Measurements from ENCODE around the gene MBD4. TPM values are rescaled to one million over a fixed set of nuclear protein-coding genes. Genes with fewer than 3 reads are reported as not detected.
A peak's percentile ranks its signal among the peaks of the same experiment; 100 is the strongest.
"Not testable (repeated sequence)": the region's sequence is repeated elsewhere in the genome, so short reads cannot be mapped to it uniquely, and the experiment has no call there.

The MBD4 gene
- 26.2 TPM for polyA plus RNA-seq (2013, experiment 1 of 2; ENCODE audit: insufficient read length)
- 23.9 TPM for polyA plus RNA-seq (2013, experiment 2 of 2; ENCODE audit: insufficient read length)

DNA sequence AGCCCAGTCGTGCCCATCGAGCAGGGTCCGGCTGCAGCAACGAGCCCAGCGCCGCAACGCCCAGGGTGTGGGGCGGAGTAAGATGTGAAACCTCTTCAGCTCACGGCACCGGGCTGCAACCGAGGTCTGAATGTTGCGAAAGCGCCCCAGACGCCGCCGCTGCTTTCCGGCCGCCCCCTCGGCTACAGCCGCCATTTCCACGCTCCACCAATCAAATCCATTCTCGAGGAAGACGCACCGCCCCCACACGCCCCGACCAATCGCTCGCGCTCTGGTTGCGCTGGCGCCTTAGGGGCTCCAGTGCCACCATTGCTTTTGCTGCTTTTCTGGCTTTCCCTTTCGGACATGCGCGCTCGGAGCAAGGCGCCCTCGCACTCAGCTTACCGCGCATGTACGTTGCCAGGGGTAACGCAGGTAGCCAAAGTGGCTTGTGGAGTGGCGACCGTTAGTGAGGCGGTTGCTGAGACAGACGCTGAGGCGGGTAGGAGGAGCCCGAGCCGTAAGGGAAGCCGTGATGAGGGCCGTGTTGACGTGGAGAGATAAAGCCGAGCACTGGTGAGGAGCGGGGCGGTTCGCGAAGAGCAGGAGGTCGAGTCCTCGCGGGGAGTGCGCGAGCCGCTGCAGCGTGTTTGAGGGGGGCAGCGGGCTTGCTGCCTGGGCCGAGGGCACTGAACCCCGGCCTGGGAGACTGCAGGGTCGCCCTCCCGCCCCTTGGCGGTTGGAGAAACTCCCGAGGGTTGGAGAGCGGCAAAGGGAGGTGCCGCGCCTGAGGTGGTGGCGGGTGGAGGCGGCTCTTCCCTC is at the start of gene MBD4, which contains the start of gene IFT122:
Gene MBD4, minus strand, starts transcription at position 132 of the 801 bp plus-strand sequence. Its CDS starts 115 bp downstream, at position 17.
Gene IFT122, plus strand, starts transcription at position 408 of the 801 bp plus-strand sequence. Its CDS starts 107 bp downstream, at position 515.
- peak; percentile 100 for DNase-seq

DNA sequence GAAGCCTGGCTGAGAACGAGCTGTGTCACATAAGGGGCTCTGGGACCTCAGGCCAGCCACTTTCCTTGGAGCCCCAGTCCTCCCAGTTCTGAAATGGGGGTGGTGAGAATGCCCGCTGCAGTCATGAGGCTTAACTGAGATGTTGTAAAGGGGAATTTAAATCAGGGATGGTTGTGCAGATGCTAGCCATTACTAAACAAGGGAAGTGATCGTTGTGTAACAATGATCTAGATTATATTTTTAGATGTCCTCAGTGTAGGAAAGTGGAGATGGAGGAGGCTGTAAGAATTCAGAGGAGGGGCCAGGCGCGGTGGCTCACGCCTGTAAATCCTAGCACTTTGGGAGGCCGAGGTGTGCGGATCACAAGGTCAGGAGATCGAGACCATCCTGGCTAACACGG is 49.5 kb upstream of the MBD4 start:
- DNase-seq: not testable (repeated sequence)

DNA sequence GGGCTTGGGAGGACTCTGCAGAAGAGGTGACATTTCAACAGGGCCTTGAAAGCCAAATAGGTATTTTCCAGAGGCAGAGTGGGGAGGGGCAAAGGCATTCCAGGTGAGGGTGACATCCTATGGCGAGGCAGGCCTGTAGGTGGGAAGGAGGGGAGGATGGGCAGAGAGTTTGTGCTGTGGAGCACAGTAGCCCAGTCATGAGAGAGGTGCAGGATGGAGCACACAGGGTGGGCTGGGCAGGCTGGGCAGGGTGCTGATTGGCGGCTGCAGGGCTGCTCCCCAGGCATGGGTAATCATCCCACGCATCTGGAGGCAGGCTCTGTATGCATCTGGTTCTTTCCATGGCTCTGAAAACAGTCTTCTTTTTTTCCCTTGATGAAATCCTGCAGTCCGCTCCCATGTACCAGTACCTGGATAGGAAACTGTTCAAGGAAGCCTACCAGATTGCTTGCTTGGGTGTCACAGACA is 48.2 kb upstream of the MBD4 start:
- not testable (repeated sequence) for DNase-seq

DNA sequence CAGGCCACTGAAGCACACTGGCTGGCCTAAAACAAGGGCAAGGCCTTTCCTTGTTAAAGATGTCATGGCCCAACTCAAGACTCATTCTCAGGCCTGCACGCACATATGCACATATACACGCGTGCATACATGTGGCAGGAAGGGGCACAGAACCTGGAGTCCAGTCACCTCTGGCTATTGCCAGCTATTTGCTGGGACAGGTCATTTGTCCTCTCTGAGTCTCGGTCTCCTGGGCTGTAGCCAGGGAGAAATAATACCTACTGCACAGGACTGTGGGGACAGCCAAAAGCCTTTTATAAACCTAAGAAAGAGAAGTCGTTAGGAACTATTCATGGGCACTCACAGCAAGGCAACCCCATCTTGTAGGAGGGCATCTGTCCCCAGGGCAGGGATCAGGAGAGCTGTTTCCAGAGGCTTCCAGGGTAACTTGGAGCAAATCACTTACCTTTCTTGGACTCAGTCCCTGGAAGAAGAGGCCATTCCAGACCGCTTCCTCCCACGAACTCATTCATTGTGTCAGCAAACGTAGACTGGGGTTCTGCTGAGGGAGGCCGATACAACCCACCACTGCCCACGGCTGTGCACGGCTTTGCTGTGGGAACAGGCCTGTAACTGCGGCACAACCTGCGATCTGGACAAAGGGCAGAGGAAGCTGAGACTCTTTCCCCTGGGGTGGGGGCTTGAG is 47.6 kb upstream of the MBD4 start:
- DNase-seq: no peak

DNA sequence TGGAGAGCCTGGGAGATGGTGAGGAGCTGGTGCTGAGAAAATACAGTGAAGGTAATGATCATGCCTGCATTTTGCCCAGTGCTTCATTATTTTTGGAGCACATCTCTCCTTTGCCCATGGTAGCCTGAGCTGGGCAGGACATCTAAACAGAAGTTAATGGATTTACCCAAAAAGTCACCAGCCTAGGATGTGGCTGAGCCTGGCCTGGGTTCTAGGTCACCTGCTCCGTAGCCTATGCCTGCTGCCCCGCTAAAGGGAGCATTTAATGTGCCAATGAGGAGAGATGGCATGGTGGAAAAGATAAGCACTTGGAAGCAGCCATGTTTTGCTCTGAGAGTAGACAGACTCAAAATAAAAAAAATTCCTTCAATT is 46.9 kb upstream of the MBD4 start:
- DNase-seq: no peak

DNA sequence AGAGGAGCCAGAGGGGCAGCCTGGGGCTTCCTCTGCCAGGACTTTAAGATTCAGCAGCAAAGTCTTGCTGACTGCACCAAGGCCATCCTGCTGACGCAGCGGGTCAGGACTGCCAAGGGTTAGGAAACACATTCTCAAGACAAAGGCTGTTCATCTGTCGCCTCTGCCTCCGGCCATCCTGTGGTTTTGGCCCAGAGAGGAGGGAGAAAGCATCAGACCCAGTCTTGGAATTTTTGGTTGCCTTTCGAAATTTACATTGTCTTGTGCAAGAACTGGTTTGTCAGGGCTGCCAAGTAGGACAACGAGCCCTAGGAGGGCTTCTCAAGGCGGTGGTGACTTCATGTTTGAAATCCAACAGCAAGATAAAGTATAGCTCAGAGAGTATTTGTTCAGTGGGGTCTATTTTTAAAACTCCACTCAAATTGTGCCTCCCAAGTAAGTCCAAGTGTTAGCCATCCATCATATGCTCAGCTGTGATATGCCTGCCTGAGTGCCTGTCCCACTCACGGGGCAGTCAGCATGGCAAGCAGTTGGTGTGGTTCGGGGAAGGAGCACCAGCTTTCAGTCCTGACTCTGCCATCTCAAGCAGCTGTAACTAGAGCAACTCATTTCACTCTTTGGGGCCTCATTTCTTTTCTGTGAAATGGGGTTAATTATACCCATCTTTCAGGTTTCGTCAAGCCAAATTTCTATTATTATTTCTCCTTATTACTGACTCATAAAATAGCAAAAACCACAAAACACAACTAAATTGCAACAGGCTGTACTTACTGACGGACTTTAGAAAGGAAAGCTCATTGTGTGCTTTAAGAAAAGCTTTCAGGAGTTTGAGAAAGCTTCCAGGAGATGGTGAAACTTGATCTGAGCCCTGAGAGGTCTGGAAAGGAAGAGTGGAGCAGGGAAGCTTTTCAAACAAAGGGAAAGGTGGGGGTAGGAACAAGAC is 46.2 kb upstream of the MBD4 start:
- DNase-seq: peak; percentile 85

DNA sequence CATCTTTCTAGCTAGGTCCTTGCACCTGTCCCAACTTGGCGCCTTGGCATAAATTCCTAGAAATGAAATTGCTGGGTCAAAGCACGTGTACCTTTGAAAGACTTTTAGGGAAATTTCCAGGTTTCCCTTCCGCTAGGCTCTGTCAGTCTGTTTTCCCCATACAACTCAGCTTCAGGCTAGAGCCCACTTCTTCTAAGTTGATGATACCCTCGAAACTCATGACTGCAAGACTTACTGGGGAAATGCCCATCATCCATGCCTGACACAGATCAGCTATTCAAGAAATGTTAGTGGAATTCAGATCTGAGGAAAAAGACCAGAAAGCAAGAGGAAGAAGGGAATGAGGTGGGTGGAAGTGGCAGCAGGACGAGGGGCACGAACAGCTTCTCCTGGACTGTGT is 45.4 kb upstream of the MBD4 start:
- DNase-seq: not testable (repeated sequence)

DNA sequence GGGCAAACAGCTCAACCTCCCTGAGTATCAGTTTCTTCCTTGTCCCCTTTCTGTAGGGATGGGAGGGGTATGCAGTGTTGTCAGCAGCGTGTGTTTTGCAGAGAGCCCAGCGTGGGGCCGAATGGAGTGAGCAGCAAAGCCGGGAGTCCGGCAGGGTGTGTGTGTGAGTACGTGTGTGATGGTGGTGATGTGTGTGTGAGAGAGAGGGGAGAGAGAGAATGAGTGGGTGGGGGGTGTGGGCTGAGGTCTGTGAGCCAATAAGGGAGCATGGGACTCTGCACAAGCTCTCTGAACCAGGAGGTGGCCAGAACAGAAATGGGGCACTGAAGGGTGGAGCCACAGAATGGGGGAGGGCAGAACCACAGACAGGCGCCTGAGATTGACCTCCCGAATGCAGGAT is 44.1 kb upstream of the MBD4 start:
- no peak for DNase-seq

DNA sequence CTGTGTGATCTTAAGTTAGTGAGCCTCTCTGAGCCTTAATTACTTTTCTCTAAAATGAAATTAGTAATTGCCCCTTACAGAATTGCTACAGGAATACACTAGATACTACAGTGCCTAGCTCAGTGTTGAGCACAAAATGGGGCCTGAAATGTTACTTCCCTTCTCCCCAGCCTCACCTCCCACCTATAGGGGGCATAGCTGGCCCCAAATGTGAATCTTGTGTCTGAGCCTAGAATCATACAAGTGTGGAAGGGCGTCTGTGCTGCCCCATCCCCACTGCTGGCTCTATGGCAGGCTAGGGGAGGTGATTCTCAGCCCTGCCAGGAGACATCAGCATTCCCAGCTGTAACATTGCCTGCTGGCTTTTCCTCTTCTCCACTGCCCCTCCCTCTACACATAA is 43.0 kb upstream of the MBD4 start:
- no peak for DNase-seq

DNA sequence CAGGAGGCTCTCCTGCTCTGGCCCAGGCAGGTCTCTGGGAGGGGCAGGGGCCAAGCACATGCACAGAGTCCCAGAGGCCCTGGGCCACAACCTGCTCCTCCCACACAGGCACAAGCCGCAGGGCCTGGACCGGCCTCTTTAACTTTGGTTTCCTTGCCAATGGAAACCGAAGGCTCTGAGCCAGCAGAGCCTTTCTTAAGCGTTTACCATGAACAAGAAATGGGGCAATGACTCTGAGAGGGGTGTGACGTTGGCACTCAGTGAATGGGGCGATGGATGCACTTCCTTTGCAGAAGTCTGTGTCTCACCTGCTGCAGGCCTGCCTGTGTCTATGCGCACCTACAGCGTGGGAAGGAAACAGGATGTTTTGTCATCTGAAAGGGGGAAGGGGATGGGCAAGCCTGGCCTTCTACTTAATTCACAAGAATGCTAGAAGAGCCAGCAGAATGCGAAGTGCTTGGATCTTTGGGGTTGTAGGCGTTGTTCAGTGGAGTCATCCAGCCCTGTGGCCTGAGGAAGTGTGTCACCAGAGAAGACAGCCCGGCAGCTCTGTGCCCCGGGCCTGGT is 42.1 kb upstream of the MBD4 start:
- DNase-seq: no peak

DNA sequence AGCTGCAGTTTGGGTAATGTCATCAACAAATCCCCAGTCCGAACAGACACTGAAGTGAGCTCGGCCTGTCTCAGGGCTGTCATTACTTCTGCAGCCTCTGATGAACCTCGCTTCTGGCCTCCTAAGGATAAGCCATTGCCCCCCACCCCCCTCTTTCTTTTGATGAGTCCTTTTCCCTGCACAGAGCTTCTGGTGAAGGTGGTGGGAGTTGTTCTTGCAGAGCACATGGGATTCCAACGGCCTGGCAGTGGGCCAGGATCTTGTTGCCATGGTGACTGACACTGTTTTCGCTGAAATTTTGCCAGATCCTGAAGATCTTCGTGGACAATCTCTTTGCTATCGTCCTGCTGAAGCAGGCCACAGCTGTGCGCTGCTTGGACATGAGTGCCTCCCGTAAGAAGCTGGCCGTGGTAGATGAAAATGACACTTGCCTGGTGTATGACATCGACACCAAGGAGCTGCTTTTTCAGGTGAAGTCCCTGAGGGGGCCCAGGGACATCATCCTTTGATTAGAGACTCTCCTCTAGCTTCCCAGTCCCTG is 41.5 kb upstream of the MBD4 start:
- not testable (repeated sequence) for DNase-seq

DNA sequence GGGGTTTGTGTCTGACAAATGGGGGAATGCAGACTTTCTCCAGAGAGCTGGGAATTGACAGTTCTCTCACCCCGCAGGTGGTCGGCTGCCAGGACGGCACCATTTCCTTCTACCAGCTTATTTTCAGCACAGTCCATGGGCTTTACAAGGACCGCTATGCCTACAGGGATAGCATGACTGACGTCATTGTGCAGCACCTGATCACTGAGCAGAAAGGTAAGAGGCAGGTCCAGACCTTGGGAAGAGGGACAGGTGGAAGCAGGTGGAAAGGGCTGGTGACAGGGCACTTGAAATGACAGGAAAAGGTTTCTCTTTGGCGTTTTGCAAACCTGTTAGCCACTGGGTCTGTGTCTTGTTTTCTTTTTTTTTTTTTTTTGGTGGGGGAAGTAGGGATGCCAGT is 36.8 kb upstream of the MBD4 start:
- no peak for DNase-seq

DNA sequence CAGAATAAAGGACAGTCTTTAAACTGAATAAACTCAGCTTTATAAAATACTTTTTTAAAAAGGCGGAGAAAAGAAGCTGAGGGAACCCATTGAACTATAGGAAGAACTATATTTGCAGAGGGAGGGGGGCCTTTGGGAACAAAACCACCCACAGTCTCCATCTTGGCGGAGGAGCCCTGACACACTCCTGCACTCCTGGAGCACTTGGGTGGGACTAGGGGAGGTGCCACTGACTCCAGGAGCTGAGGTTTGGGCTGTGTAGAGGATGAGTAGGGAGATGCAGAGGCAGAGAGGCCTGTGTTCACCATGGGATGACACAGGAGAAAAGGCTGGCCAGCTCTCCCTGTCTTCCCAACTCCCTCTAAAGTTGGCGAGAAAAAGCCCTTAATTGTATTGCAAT is 36.1 kb upstream of the MBD4 start:
- DNase-seq: no peak

DNA sequence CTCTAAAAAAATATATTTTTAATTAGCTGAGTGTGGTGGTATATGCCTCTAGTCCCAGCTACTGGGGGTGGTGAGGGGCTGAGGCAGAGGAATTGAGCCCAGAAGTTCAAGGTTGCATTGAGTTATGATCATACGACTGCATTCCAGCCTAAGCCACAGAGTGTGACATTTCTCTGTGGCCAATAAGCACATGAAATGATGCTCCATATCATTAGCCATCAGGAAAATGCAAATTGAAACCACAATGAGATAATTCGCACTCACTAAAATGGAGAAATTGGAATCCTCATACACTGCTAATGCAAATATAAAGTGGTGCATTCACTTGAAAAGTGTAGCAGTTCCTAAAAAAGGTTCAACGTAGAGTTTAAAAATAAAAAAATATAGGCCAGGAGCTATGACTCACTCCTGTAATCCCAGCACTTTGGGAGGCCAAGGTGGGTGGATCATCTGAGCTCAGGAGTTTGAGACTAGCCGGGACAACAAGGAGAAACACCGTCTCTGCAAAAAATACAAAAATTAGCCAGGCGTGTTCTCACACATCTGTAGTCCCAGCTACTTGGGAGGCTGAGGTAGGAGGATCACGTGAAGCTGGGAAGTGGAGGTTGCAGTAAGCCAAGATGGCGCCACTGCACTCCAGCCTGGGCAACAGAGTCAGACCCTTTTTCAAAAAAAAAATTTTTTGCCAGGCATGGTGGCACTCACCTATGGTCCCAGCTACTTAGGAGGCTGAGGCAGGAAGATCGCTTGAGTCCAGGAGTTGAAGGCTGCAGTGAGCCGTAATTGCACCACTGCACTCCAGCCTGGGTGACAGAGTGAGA is 35.4 kb upstream of the MBD4 start:
- DNase-seq: no peak

DNA sequence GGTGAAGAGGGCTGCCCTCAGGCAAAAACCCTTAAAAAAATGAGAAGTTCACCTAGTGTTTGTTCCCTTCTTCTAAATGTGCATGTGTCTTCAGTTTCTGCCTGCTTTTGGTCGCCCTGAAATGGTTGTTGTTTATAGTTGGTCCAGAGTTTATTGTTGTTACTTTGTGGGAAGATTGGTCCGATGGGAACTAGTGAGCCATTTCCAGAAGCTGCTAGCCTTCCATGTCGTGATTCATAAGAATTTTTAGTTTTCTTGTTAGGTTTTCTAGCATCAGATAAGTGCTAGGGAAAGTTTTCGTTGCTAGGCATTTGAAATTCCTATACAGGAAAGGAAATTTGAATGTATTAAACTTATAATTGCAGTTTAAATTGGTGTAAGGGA is 34.0 kb upstream of the MBD4 start:
- no peak for DNase-seq

DNA sequence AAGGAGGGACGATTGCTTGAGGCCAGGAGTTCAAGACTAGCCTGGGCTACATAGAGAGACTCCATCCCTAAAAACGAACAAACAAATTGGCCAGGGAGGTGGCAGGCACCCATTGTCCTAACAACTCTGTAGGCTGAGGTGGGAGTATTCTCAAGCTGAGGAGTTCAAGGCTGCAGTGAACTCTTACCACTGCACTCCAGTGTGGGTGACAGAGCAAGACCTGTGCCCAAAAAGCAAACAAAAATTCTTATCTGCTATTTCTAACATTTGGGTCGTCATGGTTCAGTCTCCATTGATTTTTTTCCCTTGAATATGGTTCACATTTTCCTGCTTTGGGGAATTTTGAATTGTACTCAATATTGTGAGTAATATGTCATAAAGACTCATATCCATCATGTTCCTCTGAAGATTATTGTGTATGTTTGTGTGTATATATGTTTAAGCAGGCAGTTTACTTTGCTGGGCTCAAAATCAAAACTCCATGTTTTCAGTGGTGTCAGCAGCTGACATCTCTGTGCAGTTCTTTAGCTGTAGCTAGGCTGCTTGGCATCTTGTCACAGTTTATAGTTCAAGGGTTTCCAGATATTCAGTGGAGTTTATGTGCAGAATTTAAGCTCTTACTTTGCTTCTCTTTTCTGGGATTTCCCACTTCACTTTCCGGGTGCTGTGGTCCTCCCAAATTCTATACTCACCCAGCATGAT is 33.5 kb upstream of the MBD4 start:
- DNase-seq: no peak

DNA sequence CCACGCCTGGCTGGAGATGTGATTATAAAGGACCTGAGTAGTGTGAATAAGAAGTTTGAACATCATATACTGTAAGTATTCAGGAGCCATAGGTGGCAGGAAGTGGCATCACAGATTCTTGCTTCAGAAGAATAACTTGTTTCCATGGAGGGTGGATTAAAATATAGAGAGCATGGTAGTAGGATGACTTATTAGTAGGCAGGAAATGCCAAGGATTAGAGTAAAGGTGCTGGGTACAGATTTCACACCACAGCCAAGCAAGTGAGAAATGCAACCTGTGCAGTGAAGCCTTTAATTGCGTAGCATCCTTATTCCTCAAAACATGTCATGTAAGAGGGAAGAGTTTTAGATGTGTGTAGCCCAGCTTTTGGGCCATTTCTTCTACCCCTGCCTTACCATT is 31.1 kb upstream of the MBD4 start:
- DNase-seq: no peak

DNA sequence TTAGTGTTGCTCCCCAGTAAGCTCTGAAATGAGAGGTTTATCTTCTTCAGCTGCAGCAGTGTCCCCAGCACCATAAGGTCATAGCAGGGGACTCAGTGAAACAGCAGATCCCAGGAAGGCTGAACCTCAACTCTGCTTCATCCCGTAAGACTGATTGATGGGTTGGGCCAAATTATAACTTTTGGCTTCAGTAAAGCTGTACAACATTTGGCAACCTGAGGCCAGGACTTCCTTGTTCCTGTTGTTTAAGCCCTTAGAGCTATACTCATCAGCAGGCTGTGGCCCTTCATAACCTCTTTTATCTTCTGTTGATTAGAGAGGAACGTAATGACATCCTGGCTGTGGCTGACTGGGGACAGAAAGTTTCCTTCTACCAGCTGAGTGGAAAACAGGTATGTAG is 29.3 kb upstream of the MBD4 start:
- no peak for DNase-seq

DNA sequence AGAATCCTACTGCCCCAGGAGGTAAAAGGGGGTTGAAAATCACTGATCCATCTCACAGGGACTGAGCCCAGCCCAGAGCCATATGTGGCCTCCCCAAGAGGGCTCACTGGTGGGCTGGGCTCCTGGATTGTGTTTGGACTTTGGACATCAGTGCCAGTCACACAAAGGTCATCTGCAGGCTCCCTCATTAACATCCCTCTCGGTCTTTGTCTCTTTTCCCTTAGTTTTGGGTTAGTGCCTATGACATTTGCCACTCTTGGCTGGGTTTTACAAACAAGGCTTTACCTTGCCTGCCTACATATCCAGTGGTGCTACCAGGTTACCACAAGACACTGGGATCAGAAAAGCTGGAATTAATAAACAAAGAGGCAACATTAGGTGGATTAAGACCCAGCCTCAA is 28.2 kb upstream of the MBD4 start:
- no peak for DNase-seq

DNA sequence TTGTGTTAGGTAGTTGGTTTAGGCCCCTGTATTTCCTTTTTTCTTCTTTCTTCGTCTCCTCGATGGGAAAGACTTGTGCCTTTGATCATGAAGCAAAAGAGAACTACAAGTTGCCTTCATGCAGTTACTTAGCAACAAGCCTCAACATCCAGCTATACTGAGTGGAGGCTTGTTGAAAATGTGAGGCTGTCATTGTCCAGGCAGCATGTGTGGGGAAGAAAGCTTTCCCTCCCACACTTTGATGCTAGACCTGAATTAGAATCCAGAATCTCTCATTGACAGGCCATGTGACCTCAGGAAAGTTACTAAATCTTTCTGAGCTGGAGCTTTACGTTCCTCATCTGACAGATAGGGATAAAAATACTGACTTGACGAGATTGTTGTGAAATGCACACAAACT is 24.0 kb upstream of the MBD4 start:
- no peak for DNase-seq

All from fibroblast of skin of abdomen (primary cell).